ENCODE results near the gene PVALEF.

GRCh38 chr17:81217491-81217890 is 52.2 kb downstream of the PVALEF start:
- TF ChIP-seq MXI1 (IDR thresholded peaks at IDR 0.05; ENCODE audit: borderline replicate concordance, low read depth, low read length), result no peak
- TF ChIP-seq SIN3A (IDR thresholded peaks at IDR 0.05; ENCODE audit: borderline replicate concordance, low read depth, low read length), result no peak
- no peak for TF ChIP-seq CHD2 (IDR thresholded peaks at IDR 0.05; ENCODE audit: low read depth, low read length)
- no peak for TF ChIP-seq ZNF674 (CRISPR knock-in tag; IDR thresholded peaks at IDR 0.05; ENCODE audit: low read depth)
- TF ChIP-seq SNAI1 (CRISPR knock-in tag; IDR thresholded peaks at IDR 0.05; ENCODE audit: borderline replicate concordance), result no peak
- TF ChIP-seq, protein P1, sequence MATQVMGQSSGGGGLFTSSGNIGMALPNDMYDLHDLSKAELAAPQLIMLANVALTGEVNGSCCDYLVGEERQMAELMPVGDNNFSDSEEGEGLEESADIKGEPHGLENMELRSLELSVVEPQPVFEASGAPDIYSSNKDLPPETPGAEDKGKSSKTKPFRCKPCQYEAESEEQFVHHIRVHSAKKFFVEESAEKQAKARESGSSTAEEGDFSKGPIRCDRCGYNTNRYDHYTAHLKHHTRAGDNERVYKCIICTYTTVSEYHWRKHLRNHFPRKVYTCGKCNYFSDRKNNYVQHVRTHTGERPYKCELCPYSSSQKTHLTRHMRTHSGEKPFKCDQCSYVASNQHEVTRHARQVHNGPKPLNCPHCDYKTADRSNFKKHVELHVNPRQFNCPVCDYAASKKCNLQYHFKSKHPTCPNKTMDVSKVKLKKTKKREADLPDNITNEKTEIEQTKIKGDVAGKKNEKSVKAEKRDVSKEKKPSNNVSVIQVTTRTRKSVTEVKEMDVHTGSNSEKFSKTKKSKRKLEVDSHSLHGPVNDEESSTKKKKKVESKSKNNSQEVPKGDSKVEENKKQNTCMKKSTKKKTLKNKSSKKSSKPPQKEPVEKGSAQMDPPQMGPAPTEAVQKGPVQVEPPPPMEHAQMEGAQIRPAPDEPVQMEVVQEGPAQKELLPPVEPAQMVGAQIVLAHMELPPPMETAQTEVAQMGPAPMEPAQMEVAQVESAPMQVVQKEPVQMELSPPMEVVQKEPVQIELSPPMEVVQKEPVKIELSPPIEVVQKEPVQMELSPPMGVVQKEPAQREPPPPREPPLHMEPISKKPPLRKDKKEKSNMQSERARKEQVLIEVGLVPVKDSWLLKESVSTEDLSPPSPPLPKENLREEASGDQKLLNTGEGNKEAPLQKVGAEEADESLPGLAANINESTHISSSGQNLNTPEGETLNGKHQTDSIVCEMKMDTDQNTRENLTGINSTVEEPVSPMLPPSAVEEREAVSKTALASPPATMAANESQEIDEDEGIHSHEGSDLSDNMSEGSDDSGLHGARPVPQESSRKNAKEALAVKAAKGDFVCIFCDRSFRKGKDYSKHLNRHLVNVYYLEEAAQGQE (IDR thresholded peaks at IDR 0.05; ENCODE audit: borderline replicate concordance in 1 of 2, low read depth in 1 of 2, low read length in 2 of 2), result no peak
- no peak for TF ChIP-seq EZH2 (conservative IDR thresholded peaks at IDR 0.05; ENCODE audit: low read depth, low read length)
- TF ChIP-seq, protein P2, sequence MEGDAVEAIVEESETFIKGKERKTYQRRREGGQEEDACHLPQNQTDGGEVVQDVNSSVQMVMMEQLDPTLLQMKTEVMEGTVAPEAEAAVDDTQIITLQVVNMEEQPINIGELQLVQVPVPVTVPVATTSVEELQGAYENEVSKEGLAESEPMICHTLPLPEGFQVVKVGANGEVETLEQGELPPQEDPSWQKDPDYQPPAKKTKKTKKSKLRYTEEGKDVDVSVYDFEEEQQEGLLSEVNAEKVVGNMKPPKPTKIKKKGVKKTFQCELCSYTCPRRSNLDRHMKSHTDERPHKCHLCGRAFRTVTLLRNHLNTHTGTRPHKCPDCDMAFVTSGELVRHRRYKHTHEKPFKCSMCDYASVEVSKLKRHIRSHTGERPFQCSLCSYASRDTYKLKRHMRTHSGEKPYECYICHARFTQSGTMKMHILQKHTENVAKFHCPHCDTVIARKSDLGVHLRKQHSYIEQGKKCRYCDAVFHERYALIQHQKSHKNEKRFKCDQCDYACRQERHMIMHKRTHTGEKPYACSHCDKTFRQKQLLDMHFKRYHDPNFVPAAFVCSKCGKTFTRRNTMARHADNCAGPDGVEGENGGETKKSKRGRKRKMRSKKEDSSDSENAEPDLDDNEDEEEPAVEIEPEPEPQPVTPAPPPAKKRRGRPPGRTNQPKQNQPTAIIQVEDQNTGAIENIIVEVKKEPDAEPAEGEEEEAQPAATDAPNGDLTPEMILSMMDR (CRISPR knock-in tag; IDR thresholded peaks at IDR 0.05), result no peak
- no peak for TF ChIP-seq SKIL (CRISPR knock-in tag; IDR thresholded peaks at IDR 0.05; ENCODE audit: borderline replicate concordance)
- TF ChIP-seq RFX5 (IDR thresholded peaks at IDR 0.05; ENCODE audit: low read depth, low read length), result no peak
- TF ChIP-seq KDM3A (CRISPR knock-in tag; IDR thresholded peaks at IDR 0.05; ENCODE audit: low read depth), result no peak
- TF ChIP-seq ZEB1 (IDR thresholded peaks at IDR 0.05; ENCODE audit: insufficient replicate concordance, low read depth), result no peak
- TF ChIP-seq ASH2L (IDR thresholded peaks at IDR 0.05; ENCODE audit: insufficient read length, low read depth, low read length), result no peak
